NCI-H2107 treated with DMSO at 0.1 percent for 48 hours (cell line): Measurements from ENCODE around the gene MC4R.

Source experiments
- DNase-seq: peaks from one replicate; lab custom pipeline; 2025; ENCODE audit not compliant: unreplicated experiment; lab: John Stamatoyannopoulos, UW

MC4R gene

DNA sequence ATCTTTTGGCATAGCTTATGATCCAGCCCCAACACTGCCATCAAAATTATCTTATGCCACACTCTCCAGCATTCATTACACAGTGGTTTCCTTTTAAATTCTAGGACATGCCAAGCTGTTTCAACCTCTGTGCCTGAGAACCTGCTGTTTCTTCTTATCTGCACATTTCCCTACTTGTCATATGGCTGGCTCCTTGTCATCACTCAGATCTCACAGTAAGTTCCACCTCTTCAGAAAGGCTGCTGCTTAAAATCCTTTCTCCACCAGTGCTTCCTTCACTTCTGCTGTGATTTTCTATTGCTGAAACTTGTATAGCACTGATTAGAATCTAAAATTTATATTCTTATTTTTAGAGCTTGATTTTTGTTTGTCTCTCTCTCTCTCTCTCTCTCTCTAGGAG is 43.4 kb downstream of the MC4R start:
- no peak for DNase-seq

DNA sequence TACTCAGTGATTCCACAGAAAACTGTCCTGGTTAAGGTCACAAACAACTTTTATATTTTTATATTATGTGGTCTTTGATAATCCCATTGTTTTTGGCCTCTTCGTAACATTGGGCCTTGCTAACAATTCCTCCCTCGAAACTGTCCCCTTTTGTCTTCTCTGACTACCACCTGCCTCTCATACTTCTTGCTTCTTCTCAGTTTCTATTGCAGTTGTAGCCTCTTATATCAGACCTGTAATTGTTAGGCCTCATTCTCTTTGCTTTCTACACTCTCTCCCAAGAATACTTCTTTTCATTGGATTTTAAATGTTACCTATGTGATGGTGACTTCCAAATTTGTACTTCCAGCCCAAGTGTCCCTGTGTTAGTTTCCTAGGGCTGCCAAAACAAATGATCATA is 44.7 kb downstream of the MC4R start:
- DNase-seq, result no peak

DNA sequence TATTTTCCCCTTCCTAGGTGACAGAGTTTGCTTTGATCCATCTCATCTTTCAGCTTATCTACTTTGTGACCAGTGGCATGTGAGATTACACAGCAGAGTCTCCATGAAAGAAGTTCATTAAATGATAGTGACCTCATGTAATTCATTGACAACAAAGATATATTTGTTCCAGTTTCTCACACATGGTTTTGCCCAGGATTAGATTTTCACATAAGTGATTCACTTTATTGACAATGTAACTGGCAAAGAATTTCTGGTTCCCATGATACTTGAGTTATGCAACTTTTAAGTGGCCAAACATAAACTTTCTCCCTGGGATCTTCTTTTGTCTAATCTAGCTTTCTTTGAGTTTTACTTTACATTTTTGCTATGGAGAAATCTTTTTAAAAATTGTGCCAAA is 50.0 kb downstream of the MC4R start:
- no peak for DNase-seq
